ENCODE data around the gene PPP2R5B.

The PPP2R5B gene

DNA sequence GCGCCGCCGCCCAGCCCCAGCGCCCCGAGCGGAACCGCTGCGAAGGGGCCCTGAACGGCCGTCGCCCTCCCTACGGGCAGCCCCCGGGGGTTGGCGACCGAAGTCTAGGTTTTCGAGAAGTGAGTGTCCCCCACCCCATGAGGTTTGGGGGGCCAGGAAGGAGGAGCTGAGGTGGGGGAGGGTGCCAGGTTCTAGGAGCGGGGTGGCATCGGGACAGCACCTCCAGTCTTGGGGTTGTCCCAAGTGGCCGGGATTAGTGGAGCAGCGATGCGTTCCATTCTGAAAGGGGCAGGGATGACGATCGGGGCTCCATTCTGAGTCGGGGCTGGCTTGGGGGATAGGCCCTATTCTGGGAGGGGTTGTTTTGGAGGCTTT is 408 bp downstream of the PPP2R5B start:
- H3K27ac ChIP-seq: peak overlapping the region; percentile 89
- TF ChIP-seq, protein P1, sequence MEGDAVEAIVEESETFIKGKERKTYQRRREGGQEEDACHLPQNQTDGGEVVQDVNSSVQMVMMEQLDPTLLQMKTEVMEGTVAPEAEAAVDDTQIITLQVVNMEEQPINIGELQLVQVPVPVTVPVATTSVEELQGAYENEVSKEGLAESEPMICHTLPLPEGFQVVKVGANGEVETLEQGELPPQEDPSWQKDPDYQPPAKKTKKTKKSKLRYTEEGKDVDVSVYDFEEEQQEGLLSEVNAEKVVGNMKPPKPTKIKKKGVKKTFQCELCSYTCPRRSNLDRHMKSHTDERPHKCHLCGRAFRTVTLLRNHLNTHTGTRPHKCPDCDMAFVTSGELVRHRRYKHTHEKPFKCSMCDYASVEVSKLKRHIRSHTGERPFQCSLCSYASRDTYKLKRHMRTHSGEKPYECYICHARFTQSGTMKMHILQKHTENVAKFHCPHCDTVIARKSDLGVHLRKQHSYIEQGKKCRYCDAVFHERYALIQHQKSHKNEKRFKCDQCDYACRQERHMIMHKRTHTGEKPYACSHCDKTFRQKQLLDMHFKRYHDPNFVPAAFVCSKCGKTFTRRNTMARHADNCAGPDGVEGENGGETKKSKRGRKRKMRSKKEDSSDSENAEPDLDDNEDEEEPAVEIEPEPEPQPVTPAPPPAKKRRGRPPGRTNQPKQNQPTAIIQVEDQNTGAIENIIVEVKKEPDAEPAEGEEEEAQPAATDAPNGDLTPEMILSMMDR (conservative IDR thresholded peaks at IDR 0.05): no peak

DNA sequence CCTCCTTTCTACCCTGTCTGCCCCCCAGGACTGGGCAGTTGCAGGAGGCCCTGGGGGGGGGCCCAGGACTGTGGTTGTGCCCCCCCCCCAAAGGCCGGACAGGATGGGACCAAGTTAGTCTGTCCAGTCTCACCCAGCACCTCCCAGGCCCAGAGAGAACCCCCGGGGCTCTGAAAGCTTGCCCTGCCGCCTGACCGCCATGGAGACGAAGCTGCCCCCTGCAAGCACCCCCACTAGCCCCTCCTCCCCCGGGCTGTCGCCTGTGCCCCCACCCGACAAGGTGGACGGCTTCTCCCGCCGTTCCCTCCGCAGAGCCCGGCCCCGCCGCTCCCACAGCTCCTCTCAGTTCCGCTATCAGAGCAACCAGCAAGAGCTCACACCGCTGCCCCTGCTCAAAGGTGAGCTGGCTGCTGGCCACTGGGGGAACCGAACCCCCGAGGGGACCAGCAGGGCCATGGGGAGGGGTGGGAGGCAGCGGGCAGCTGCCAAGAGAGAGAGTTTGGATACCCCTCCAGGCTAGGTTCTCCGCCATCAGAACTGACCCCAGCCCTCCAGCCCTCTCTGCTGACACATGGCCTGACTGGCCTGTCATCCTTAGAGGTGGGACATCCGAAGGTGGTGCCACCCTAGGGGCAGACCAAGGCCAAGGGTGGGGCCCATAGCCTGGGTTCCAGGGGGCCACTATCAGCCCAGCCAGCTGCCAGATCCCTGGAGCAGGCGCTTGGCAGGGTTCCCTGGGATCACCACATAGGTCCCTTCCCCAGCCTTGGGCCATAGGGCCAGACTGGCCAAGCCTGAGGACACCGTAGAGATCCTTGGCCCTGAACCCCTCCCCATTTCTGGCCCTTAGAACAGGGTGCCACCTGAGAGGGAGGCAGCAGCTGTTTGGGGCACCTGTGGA is 1.3 kb downstream of the PPP2R5B start:
- peak overlapping the region; percentile 89; the same call in 1 of the 2 replicates for H3K27ac ChIP-seq
- TF ChIP-seq, protein P1 (conservative IDR thresholded peaks at IDR 0.05): no peak

DNA sequence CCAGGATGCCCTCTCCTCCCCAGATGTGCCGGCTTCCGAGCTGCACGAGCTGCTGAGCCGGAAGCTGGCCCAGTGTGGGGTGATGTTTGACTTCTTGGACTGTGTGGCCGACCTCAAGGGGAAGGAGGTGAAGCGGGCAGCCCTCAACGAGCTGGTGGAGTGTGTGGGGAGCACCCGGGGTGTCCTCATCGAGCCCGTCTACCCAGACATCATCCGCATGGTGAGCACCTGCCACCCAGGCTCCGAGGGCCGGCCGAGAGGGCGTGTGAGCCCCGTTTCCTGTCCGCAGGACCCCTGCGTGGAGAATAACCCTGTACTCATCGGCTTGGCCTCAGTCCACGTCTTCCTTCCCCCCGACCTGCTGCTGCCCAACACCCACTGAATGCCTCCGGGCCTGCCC is 2.2 kb downstream of the PPP2R5B start:
- TF ChIP-seq, protein P1 (conservative IDR thresholded peaks at IDR 0.05): no peak
- no peak overlapping the region for H3K27ac ChIP-seq

DNA sequence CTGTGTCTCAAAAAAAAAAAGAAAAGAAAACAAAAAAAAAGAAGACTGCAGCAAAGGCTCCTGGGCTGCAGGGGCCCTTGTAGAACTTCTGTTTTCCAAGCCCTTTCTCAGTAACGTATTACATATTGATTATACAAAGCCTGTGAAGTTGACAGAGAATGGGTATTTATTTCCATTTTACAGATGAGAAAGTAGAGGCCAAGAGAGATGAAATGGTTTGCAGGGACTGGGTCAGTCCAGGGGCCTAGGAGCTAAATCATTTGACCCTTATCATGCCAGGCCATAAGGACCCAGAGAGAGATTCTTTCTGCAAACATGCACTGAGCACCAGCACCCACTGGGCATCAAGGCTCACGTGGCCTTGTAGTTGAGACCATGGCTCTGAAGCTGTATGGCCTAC is 4.5 kb downstream of the PPP2R5B start:
- no peak overlapping the region for H3K27ac ChIP-seq
- TF ChIP-seq, protein P1 (conservative IDR thresholded peaks at IDR 0.05): no peak

DNA sequence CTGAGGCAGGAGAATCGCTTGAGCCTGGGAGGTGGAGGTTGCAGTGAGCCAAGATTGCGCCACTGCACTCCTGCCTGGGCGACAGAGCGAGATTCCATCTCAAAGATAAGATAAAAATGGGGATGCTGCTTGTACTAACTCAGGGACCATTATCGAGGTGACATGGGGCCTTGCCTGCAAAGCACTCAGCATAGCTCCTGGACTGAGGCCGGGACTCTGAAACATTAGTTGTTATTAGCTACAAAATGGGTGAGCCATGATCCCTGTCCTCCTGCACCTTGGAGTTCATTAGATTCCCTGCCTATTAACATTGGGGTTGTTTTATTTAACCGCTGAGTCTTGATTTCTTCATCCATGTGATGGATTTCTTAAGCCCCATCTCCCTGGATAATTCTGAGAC is 5.1 kb downstream of the PPP2R5B start:
- no peak overlapping the region for H3K27ac ChIP-seq
- TF ChIP-seq, protein P1 (conservative IDR thresholded peaks at IDR 0.05): no peak

DNA sequence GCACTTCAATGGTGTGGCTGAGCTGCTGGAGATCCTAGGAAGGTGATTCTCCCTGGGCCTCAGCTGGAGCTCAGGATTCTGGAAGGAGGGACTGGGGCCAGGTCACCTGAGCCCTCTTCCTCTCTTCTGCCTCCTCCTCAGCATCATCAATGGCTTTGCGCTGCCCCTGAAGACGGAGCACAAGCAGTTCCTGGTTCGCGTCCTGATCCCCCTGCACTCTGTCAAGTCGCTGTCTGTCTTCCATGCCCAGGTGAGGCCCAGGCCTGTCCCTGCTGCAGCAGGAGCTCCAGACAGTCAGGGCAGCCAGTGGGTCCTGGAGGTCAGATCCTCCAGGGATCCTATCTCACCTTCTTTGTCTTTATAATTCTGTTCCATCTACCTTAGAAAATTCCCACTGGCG is 5.9 kb downstream of the PPP2R5B start:
- H3K27ac ChIP-seq: no peak overlapping the region

DNA sequence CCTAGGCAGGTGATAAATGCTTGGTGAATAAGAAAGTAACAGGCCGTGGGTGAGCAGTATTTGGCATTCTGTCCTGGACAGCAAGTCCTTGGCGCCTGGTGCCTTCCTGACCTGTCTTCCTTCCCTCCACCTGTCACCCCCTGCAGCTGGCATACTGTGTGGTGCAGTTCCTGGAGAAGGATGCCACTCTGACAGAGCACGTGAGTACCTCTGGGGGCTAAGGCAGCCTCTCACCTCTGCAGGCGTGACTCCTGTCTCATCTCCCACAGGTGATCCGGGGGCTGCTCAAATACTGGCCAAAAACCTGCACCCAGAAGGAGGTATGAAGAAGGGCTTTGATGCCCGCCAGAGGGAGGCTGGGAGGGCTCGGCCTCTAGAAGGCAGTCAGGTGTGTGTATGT is 6.8 kb downstream of the PPP2R5B start:
- no peak overlapping the region for H3K27ac ChIP-seq
- TF ChIP-seq, protein P1 (conservative IDR thresholded peaks at IDR 0.05): no peak

More for the DNA sequence above, 5.9 kb downstream of the PPP2R5B start:
- TF ChIP-seq, protein P1 (conservative IDR thresholded peaks at IDR 0.05): no peak
